Epidermal melanocyte (primary cell): Measurements from ENCODE around the gene RIMS3.

Experiments
- DNase-seq: peaks from one replicate; pipeline ENCODE4 v3.0.0; 2011; ENCODE audit warnings: low spot score; ENCODE audit not compliant: insufficient read length

The RIMS3 gene

DNA sequence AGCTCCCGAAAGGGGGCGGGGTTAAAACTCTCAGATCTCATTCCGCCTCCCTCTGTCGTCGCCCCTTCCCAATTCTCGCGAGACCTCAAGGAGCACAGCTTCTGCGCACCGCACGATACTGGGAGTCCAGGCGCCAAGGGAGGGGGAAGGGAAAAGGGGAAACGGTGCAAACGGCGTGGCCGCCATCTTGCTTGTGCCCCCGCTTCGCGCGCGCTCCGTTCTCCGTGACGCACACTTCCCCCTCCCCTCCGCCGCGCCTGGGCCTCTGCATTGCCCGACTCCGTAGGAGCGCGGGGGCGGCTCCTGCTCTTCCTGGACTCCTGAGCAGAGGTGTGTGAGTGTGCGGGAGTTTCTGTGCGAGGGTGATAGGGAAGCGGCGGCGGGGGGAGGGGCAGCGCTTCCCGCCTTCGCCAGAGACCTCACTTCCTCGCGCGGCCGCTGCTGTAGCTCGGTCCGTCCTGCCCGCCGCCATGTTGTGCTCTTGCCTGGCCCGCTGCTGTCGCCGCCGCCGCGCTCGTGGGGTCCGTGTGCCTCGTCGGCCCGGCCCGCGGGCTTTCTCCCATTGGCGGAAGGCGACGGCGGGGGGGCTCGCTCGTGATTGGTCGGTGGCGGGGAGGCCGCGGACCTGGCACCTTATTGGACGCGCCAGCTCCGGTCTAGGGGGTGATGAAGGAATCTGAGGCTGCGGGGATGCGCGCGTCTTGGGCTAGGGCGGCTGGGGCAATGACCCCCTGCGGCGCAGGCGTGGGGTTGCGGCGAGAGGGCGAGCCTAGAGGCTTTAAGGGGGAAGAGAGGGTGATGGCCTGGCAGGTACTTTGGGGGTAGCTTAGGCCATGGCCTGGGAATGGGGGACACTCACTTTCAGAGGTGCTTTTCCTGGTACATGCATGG is 26.3 kb upstream of the RIMS3 start, which contains the start of gene NFYC:
TSS of gene NFYC (plus strand) at position 167 of the 891 bp plus-strand sequence. CDS start 47,140 bp downstream, outside the sequence.
- DNase-seq, result peak; percentile 91

DNA sequence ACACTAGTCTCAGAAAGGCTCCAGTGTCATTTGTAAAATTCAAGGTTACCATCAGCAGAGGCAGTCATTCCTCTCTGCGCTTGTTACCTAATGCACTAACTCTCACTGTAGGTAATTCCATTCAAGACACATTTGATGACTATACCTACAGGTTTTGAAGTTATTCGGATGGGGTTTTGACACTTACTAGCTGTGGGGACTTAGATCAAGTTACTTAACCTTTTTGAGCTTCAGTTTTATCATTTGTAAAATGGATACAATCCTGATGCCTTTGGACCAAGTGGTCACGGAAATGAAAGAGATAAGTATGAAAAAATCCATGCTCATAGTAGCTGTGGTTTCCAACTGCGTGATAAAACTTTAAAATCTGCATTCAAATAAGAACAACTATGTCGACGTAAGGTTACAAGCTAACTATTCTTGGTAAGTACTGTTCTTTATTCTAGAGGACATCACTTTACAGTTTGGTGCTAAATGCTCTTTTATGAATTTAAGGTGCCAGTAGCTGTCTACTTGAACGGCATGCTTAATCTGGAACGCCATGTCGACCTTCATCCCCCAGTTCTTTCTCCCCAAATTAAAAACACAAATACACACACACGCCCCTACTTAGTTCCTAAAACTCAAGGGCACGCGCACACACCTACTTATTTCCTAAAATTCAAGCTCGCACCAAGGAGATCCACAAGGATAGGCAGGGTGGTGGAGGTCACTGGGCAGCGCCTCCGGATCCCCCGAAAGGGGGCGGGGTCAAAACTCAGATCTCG is 25.5 kb upstream of the RIMS3 start:
- no peak for DNase-seq

DNA sequence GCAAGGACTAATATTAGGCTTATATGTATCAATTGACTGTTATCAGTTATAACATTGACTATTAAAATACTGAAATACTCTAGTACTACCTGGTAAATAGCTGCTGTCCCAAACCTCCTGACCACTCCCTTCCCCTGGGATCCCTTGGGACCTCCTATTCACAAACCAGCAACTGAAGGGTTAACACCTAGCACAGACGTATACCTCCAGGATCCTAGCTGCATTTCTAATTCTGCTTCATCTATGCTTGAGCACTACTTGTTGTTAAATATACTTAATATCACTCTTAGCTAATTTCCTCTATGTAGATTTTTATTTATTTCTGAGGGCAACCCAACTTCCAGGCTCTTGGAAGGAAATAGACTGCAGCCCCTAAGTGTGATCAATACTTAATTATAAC is 24.3 kb upstream of the RIMS3 start:
- no peak for DNase-seq

DNA sequence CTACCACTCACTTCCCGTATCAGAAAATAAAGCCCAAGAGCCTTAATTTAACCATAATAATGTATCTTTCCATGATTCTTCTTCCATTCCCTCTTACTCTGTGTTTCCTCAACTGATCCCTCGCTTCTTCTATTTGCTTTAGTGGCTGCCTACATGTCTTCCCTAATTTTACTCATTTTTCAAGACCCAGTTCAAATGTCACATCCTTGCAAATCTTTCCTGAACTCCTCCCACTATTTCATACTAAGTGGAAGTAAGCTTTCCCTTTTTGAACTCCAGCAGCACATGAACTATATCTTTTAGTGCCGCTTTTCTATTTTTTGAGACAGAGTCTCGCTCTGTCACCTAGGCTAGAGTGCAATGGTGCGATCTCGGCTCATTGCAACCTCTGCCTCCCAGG is 22.2 kb upstream of the RIMS3 start:
- no peak for DNase-seq

DNA sequence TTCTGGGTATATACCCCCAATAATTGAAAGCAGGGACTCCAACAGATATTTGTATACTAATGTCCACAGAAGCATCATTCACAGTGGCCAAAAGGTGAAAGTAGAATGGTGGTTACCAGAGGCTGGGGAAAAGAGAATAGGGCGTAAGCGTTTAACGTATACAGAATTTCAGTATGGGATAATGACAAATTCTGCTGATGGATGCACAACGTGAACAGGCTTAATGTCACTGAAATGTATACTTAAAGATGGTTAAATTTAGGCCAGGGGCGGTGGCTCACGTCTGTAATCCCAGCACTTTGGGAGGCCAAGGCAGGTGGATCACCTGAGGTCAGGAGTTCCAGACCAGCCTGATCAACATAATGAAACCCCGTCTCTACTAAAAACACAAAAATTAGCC is 21.6 kb upstream of the RIMS3 start:
- no peak for DNase-seq

DNA sequence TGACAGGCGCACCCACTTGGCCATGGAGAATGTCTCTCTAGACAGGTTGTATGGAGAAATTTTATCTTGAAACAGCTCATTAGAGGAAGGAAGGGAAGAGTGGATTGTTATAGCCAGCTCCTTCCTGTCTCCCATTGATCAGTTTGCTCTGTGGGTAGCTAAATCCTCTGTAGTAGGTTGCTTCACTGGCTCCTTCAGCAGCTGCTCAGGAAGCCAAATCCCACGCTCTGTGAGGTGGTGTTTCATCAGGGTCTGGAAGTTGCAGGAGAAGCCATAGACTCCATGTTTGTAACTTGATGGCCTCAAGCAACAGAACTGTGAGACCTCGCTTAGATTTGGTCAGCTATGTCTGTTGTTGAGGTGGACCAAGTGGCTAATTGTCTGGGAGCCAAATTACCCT is 19.2 kb upstream of the RIMS3 start:
- no peak for DNase-seq

DNA sequence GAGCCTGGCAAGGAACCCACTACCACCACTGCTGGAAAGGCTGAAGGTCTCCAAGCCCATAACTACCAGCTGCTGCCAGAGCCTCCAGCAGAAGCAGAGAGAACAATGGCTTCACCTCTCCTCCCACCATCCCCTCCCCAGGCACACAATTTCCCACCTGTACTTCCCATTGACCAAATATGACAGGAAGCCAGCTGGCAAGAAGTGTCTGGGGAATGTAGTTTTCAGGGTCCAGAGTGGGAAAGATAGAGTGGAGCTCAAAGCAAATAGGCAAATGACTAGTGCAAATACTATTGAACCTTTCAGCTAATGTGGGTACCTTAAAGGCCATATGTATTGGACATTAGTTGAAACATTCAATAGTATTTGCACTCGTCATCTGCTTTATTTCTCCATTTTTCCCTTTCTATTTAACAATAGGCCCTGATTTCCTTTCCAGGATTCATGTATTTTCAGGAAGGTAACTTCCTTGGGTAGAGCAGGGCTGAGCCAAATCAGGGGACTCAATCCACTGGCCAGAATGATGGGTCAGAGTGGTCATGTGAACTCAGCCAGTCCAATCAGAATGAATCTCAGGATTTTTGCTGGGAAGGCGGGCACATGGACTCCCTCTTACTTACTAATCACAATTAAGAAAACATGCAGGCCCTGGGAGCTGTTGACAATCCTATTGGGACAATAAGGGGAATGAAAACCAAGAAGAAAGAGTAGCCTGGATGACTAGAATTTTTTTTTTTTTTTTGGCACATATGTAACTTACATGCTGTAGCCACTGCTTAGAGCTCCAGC is 13.9 kb upstream of the RIMS3 start:
- no peak for DNase-seq

DNA sequence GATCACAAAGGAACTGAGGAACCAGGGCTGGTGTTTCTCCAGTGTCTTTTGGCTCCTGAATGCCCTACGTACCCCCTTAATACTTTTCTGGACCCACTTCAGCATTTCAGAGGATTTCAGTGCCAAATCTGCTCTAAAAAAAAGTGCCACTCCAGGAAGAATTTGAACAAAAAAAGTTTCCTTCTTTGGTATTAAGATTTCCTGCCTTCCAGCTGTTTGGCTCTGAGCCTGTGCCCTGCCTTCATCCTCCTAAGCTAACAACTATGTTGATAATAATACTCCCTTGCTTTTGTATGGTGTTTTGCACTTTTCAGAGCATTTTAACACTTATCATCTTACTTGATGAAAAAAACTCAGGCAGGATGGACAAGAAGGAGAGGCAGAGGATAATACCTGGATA is 11.0 kb upstream of the RIMS3 start:
- DNase-seq, result no peak

DNA sequence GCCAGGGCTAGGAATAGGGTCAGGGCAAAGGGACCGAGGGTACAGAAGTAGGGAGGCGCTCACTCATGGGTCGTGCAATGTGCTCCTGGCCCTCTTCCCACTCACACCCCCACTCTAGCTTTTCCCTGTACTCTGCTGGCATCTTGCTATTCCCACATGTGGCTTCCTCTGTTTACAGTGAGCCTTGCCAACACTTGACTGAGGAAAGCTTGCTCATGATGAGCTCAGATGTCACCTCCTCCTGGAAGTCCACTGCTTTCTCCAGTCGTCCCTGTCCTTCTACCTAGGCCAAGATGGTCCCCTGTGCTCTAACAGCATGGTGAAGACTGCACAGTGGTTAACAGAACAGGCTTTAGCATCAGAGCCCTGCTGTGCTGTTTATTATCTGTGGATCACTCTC is 8.0 kb upstream of the RIMS3 start:
- DNase-seq, result no peak

DNA sequence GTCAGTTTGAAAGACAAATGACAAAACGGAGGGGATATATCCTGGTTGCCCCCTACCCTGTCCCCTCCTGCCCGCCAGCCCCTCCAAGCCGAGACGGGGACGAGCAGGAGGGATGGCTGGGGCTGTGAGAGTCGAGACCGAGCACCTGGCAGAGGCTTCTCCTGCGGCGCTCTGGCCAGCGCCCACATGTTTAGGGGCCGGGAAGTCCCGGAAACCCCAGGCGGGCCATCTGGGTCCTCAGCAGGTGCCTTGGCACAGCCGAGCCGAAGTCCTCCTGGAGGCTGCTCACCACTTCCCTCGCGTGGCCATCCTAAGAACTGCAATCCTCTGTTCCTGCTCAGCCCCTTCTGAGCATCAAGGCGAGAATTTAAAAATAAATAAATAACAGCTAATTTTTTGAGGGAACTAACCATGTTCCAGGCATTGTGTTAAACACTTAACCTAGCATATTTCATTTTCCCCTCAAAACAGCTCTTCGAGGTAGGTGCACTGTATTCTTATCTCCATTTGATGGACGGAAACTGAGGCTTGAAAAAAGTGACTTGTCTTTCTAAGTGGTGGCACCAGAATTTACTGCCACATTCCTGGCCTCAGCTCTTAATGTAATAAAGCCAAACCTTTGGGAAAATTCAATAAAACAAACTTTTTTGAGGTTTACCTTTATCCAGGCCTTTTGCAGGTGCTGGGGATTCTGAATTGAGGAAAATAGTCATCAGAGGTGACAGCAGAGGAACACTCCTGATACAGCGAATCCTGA is 3.5 kb upstream of the RIMS3 start:
- peak; percentile 57 for DNase-seq

DNA sequence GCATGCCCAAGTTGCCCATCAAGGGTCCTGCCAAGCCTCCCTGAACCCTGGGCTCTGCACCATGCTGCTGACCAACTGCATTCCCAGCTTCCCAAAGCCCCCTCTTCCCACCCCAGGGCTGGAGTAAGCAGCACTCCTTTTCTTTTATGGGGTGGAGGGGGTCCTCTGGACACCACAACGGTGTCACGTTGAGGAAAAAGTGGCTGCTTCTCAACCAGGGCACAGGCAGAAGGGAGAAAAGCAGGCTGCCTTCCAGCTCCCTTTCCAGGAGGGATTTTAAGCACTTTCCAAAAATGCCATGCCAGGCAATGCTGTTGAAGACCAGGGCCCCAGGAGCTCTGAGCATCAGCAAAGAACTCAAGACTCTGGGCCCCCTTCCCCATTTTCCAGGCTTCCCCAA is 691 bp downstream of the RIMS3 start:
- DNase-seq, result no peak

DNA sequence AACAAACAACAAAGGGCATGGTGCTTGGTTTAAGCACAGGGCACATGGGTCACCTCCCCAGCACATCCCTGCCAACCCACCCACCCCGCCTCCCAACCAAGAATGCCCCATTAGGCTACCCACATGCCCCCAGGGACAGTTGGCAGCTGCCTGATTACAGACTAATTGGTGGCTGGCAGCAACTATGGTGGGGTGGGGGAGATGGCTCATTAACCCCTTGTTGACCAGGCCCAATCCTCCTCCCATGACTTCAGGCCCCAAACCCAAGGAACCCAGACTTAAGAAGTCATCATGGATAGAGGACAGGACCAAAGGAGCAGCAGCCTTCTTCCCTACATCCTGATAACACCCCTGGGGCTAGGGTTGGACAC is 1.3 kb downstream of the RIMS3 start:
- DNase-seq, result no peak

DNA sequence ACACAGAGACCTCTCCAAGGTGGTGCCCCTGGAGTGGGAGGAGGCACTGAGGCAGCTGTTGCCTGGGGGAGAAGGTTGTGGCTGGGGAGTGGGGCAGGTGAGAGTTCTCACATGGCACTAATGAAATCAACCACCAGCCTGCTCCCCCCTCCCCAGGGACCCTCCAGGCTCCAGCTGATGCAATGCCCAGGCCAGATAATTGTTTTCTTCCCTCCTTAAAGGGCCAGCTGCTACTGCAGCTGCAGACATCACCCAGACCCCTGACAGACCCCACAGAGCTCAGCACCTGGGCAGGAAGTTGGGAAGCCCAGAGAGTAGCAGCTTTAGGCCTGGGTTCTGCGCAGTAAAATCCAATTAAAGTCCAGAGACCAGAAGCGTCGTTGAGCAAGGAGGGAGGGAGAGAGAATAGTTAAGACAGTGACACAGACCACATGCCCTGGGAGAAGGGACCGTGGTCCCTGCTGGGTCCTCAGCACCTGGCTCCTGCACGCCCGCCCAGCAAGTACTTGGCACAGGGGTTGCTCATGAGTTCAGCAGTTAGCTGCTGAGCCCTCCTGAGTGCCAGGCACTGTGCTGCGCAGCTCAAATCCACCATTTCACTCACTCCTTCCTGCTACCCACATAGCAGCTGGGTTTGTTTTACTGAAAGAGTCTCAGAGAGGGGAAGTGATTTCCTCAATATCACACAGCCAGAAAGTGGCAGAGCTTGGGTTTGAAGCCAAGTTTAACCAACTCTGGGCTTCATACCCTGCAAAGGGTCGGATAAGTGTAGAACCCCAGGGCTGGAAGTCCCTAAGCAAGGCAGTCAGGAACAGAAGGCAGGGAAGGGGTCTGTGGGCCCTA is 1.9 kb downstream of the RIMS3 start:
- no peak for DNase-seq

DNA sequence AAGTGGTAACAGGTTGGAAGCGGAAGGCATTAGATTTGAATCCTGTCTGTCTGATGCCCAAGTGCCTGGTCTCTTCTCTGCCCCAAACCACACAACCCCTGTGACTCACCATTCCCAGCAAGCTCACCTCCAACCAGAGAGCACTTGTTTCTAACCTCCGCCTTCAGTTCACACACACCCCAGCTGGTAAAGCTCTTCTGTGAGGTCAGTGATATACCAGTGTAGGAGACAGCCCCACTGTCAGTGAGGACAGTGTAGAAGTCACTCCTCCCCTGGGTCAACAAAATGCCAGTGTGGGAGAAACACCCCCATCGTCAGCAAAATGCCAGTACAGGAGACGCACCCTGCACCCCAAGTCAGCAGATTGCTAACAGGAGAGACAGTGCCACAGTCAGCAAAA is 2.6 kb downstream of the RIMS3 start:
- DNase-seq, result no peak

DNA sequence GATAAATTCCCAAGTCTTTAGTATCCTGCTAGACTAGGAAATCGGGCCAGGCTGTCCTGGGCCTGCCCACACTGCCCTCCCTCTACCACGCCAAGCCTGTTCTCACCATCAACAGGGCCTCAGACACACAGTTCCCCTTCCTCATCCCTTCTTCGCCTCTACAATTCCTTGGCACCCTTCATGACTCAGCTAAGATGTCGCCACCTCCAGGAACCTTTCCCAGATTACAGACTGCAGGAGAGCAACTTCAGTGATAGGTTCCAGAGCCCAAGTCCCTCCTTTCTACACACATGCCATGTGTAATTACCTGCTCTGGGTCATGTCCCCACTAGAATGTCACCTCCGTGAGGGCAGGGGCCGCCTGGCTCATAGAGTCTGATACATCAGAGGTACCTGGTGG is 3.3 kb downstream of the RIMS3 start:
- no peak for DNase-seq

DNA sequence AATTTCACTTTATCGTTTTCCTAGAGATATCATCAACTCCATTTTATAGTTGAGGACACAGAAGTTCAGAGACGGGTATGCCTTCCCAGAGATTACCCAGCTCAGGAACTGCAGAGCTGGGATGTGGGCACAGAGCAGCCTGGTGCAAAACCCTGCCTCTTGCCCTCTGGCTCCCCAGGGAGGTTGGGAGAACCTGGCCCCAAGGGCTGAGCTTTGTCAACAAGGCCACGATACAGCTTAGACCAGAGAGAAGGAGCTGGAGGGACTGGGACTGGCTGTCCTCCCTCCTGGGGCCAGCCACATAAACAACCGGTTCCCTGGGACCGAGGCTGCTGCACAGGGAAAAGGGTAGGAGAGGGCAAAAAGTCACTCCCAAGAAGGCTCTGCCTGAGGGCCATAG is 3.8 kb downstream of the RIMS3 start:
- DNase-seq, result no peak

DNA sequence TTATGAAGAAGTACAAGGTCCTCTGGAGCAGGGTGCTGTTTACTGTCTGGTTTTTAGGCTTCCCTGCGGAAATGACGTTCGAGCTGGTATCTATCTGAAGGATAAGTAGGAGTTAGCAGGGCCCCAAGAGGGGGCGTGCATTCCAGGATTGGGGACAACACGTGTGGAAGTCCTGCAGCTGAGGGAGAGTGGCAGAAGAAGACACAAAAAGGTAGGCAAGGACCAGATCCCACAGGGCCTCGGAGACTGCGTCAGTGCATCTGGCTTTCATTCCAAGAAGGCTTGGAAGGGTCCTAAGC is 5.9 kb downstream of the RIMS3 start:
- DNase-seq, result peak; percentile 13

DNA sequence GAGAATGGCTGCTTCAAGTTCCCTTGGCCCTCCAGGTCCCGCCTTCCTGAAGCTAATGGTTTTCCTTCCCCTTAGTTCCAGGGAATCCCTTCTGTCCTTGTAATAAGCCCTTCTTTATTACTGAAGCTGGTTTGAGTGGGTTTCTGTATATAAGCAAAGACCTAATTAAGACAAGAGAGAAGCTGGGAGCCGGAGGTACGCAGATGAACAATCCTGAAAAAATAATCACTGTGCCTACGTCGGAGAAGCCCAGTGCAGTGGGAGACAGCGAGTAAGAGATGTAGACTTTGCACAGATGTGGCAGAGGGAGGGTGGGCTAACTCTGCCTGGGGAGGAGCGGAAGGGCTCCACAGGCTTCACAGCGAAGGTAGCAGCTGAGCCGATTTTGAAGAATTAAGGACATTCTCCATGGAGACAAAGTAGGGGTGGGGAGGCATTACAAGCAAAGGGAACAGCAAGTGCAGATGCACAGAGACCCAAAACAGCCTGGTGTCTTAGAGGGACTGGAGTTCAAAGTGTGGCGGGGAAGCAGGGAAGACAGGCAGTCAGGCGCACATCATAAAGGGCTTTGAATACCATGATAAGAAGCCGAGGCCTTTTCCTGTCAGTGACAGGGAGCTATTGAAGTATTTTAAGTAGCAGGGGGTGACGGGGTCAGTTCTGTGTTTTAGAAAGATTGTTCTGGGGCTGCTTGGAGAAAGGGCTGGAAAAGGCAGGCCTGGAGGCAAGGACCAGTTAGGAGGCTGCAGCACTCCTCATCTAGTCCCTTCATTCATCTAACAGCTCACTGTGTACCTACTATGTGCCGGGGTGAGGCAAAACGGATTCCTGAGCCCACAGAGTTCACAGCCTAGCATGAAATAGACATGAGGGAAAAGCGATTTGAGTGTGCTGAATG is 6.5 kb downstream of the RIMS3 start:
- peak; percentile 13 for DNase-seq

DNA sequence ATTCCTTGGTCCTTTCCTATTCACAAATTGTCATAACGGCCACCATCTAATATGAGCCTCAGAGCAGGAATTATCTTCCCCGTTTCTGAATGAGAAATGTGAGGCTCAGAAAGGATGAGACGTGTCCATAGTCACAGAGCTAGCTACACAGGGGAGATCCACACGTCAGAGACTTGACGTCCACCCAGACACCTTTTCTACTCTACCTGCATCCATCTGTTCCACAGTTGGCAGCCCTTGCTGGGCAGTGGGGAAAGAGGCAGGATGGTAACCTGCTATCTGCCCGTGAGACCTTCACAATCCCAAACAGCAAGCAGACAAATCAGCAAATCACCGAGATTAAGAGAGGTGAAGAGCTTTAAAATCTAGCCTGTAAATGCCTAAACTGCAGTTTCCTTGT is 8.4 kb downstream of the RIMS3 start:
- peak; percentile 12 for DNase-seq
